CD4-positive, alpha-beta memory T cell (primary cell): ENCODE measurements around the gene PPP1R3D. TPM values are rescaled to one million over a fixed set of nuclear protein-coding genes. Genes with fewer than 3 reads are reported as not detected.

Source experiments
- CTCF ChIA-PET: fragments of 350-600 bp; sonication (Branson Sonifier 250); formaldehyde crosslinking; loops from one replicate; lab custom pipeline; 2021; ENCODE audit warnings: inconsistent platforms; ENCODE audit not compliant: partially characterized antibody; lab: Charles Lee
- POLR2A ChIA-PET: fragments of 350-600 bp; sonication (Branson Sonifier 250); formaldehyde crosslinking; loops from one replicate; lab custom pipeline; 2021; ENCODE audit not compliant: partially characterized antibody; lab: Charles Lee
- DNase-seq, 5 donors: peaks; one replicate each; pipeline versions ENCODE4 v3.0.0 to v3.0.0-alpha.2; 2020 to 2022; ENCODE audit warnings: mixed read lengths in 1 of 5
- H3K27ac ChIP-seq: one replicate; pipeline ENCODE4 v1.7.0; 2013; ENCODE audit warnings: low read depth, low read length
- H3K27me3 ChIP-seq: 2 replicates; pipeline ENCODE4 v1.7.0; 2013; ENCODE audit warnings: mild to moderate bottlenecking, low read length, moderate library complexity; ENCODE audit not compliant: insufficient read depth
- H3K36me3 ChIP-seq: 2 replicates; pipeline ENCODE4 v1.7.0; 2013; ENCODE audit warnings: mild to moderate bottlenecking, low read length, moderate library complexity; ENCODE audit not compliant: insufficient read depth
- H3K4me1 ChIP-seq: 2 replicates; pipeline ENCODE4 v1.7.0; 2013; ENCODE audit warnings: mild to moderate bottlenecking, low read length, moderate library complexity; ENCODE audit not compliant: insufficient read depth
- H3K4me3 ChIP-seq, 2 donors: one replicate each; pipeline ENCODE4 v1.7.0; 2013; ENCODE audit warnings: low read length in 2 of 2, mild to moderate bottlenecking in 1 of 2
- H3K9me3 ChIP-seq, 2 donors: one replicate each; pipeline ENCODE4 v1.7.0; 2013; ENCODE audit warnings: low read length in 2 of 2, control low read depth in 1 of 2; ENCODE audit not compliant: control insufficient read depth in 1 of 2
- H3K27ac Mint-ChIP-seq, 7 donors: one replicate each; pipeline ENCODE4 v1.8.0; 2020 to 2021; ENCODE audit warnings: mixed read lengths in 7 of 7, mild to moderate bottlenecking in 6 of 7, inconsistent platforms in 3 of 7, moderate library complexity in 3 of 7
- H3K27me3 Mint-ChIP-seq, 2 donors: one replicate each; pipeline ENCODE4 v1.8.0; 2020 to 2021; ENCODE audit warnings: mixed read lengths in 2 of 2
- H3K36me3 Mint-ChIP-seq, 2 donors: one replicate each; pipeline ENCODE4 v1.8.0; 2020 to 2021; ENCODE audit warnings: mixed read lengths in 2 of 2, inconsistent platforms in 1 of 2, mild to moderate bottlenecking in 1 of 2
- H3K4me1 Mint-ChIP-seq, 4 donors: one replicate each; pipeline ENCODE4 v1.8.0; 2020 to 2021; ENCODE audit warnings: mixed read lengths in 4 of 4, mild to moderate bottlenecking in 1 of 4
- H3K4me3 Mint-ChIP-seq, 8 donors: one replicate each; pipeline ENCODE4 v1.8.0; 2020 to 2021; ENCODE audit warnings: mixed read lengths in 8 of 8, mild to moderate bottlenecking in 7 of 8, moderate library complexity in 6 of 8, inconsistent platforms in 3 of 8
- H3K9me3 Mint-ChIP-seq, 8 donors: one replicate each; pipeline ENCODE4 v1.8.0; 2020 to 2021; ENCODE audit warnings: mixed read lengths in 8 of 8, mild to moderate bottlenecking in 5 of 8, inconsistent platforms in 3 of 8, moderate library complexity in 1 of 8
- intact Hi-C: fragments of 100-400 bp; cut with micrococcal nuclease; formaldehyde crosslinking; loops from one replicate; pipeline ENCODE4 v1.15.1; 2023
- polyA plus RNA-seq, 2 donors: library from polyadenylated mRNA; unstranded; fragments of 300-500 nt; fragmentation: Illumina TruSeq; gene quantifications; one replicate each; pipeline ENCODE4 v1.2.3, GENCODE V29; 2021
- total RNA-seq, 2 experiments: library from RNA; stranded (reverse); gene quantifications; one replicate each; pipeline ENCODE4 v1.2.3, GENCODE V29; 2021

PPP1R3D gene
- total and polyA plus RNA-seq, 4 experiments from 2014 or later, result 2.2 to 15.0 (median 8.0) TPM

GRCh38 chr20:59942245-59942644, 2.1 kb upstream of the PPP1R3D start:
- H3K4me3 Mint-ChIP-seq, result peak overlapping the region in 5 of 8 donors; percentile 3 to 47 (median 21)
- CTCF ChIA-PET, result interaction anchor here (0.9 kb wide), 1 partner anchor 320 kb away, joined by 3 read pairs; no protein-coding TSS in a partner anchor

GRCh38 chr20:59940956-59941294, 820 bp upstream of the PPP1R3D start:
- H3K9me3 Mint-ChIP-seq, result no peaks in the 10 kb centered on the region
- peaks cover 52% of the 10 kb centered on the region for H3K4me1 ChIP-seq
- peak overlapping the region; percentile 87 to 95 for H3K4me3 ChIP-seq
- POLR2A ChIA-PET, result interaction anchor here (0.7 to 3.3 kb wide), 7 partner anchors 9 to 1288 kb away, joined by 3 to 39 read pairs (median 4); no protein-coding TSS in a partner anchor
- H3K36me3 Mint-ChIP-seq, result peaks cover 20 to 41% of the 10 kb centered on the region in 2 donors
- H3K27me3 Mint-ChIP-seq, result no peaks in the 10 kb centered on the region
- no peaks in the 10 kb centered on the region for H3K9me3 ChIP-seq
- peaks cover 35 to 54% (median 45%) of the 10 kb centered on the region in 4 donors for H3K4me1 Mint-ChIP-seq
- H3K27ac Mint-ChIP-seq, result peak overlapping the region; percentile 93 to 99 (median 97)
- H3K27me3 ChIP-seq, result no peaks in the 10 kb centered on the region
- intact Hi-C loops, result loop anchor here (1.0 to 2.0 kb wide), 2 partner anchors 8 to 116 kb away; no protein-coding TSS in a partner anchor
- CTCF ChIA-PET, result interaction anchor here (1.0 to 2.4 kb wide), 9 partner anchors 8 to 323 kb away, joined by 3 to 19 read pairs (median 4); partner anchors contain the start of gene CDH26
- H3K27ac ChIP-seq, result peak overlapping the region; percentile 87
- H3K36me3 ChIP-seq, result peaks cover 26% of the 10 kb centered on the region
- H3K4me3 Mint-ChIP-seq, result peak overlapping the region; percentile 90 to 99 (median 97)
- no peak for DNase-seq

More at GRCh38 chr20:59942245-59942644, 2.1 kb upstream of the PPP1R3D start:
- H3K27ac ChIP-seq, result no peak overlapping the region
- POLR2A ChIA-PET, result no interaction called here
- H3K4me1 ChIP-seq, result peaks cover 42% of the 10 kb centered on the region
- Mint-ChIP-seq H3K27me3 (no peaks in the 10 kb centered on the region), H3K4me1 (peaks cover 28 to 47% (median 36%) of the 10 kb centered on the region in 4 donors), H3K27ac (peak overlapping the region in 2 of 7 donors; percentile 15 to 93), H3K9me3 (no peaks in the 10 kb centered on the region), H3K36me3 (peaks cover 21 to 46% of the 10 kb centered on the region in 2 donors)
- intact Hi-C loops, result no loop called here
- no peak for DNase-seq
- no peak overlapping the region for H3K4me3 ChIP-seq
- no peaks in the 10 kb centered on the region for H3K9me3 ChIP-seq
- no peaks in the 10 kb centered on the region for H3K27me3 ChIP-seq
- peaks cover 26% of the 10 kb centered on the region for H3K36me3 ChIP-seq

- DNase-seq, result no peak
- Mint-ChIP-seq H3K4me1 (peaks cover 34 to 60% (median 46%) of the 10 kb centered on the region in 4 donors), H3K4me3 (peak overlapping the region; percentile 90 to 99 (median 96)), H3K9me3 (no peaks in the 10 kb centered on the region), H3K36me3 (peaks cover 14 to 36% of the 10 kb centered on the region in 2 donors), H3K27ac (peak overlapping the region; percentile 64 to 93 (median 83)), H3K27me3 (no peaks in the 10 kb centered on the region)
- Histone ChIP-seq H3K4me1 (peaks cover 52% of the 10 kb centered on the region), H3K4me3 (peak overlapping the region; percentile 87 to 95), H3K27me3 (no peaks in the 10 kb centered on the region), H3K36me3 (peaks cover 20% of the 10 kb centered on the region), H3K9me3 (no peaks in the 10 kb centered on the region), H3K27ac (peak overlapping the region; percentile 87)
- intact Hi-C loops, result loop anchor here (1.0 to 2.0 kb wide), 2 partner anchors 9 to 117 kb away; no protein-coding TSS in a partner anchor
- POLR2A ChIA-PET, result interaction anchor here (0.8 to 3.3 kb wide), 7 partner anchors 10 to 1289 kb away, joined by 3 to 39 read pairs (median 4); partner anchors contain the start of gene STX16
- CTCF ChIA-PET, result interaction anchor here (0.6 to 2.4 kb wide), 12 partner anchors 9 to 1289 kb away, joined by 3 to 19 read pairs (median 4); partner anchors contain the start of gene CDH26
These were observed 301 bp downstream of the PPP1R3D start for GRCh38 chr20:59939879-59940128.

GRCh38 chr20:59939052-59939878, 840 bp downstream of the PPP1R3D start:
- Mint-ChIP-seq H3K4me1 (peaks cover 33 to 59% (median 46%) of the 10 kb centered on the region in 4 donors), H3K27ac (peak overlapping the region in 6 of 7 donors; percentile 52 to 89 (median 81)), H3K4me3 (peak overlapping the region; percentile 79 to 99 (median 88)), H3K27me3 (no peaks in the 10 kb centered on the region), H3K9me3 (no peaks in the 10 kb centered on the region), H3K36me3 (peaks cover 9 to 31% of the 10 kb centered on the region in 2 donors)
- Histone ChIP-seq H3K27me3 (no peaks in the 10 kb centered on the region), H3K27ac (peak overlapping the region; percentile 87), H3K4me3 (peak overlapping the region in 1 of 2 donors; percentile 95), H3K36me3 (peaks cover 14% of the 10 kb centered on the region), H3K4me1 (peaks cover 54% of the 10 kb centered on the region), H3K9me3 (no peaks in the 10 kb centered on the region)
- intact Hi-C loops, result no loop called here
- peak in 2 of 5 donors; percentile 2 to 4 for DNase-seq
- ChIA-PET CTCF (interaction anchor here (1.3 to 8.4 kb wide), 8 partner anchors 9 to 324 kb away, joined by 3 to 120 read pairs (median 4); no protein-coding TSS in a partner anchor), POLR2A (interaction anchor here (1.1 to 3.3 kb wide), 5 partner anchors 11 to 1289 kb away, joined by 4 to 39 read pairs (median 4); partner anchors contain the start of gene STX16)

GRCh38 chr20:59938696-59939051, 1.4 kb downstream of the PPP1R3D start:
- ChIA-PET CTCF (interaction anchor here (1.3 to 8.4 kb wide), 3 partner anchors 9 to 324 kb away, joined by 3 to 120 read pairs (median 5); no protein-coding TSS in a partner anchor), POLR2A (interaction anchor here (3.3 kb wide), 1 partner anchor 11 kb away, joined by 39 read pairs; no protein-coding TSS in a partner anchor)
- Histone ChIP-seq H3K9me3 (no peaks in the 10 kb centered on the region), H3K4me3 (no peak overlapping the region), H3K27ac (no peak overlapping the region), H3K36me3 (peaks cover 9% of the 10 kb centered on the region), H3K27me3 (no peaks in the 10 kb centered on the region), H3K4me1 (peaks cover 57% of the 10 kb centered on the region)
- DNase-seq, result no peak
- Mint-ChIP-seq H3K27me3 (no peaks in the 10 kb centered on the region), H3K4me1 (peaks cover 33 to 61% (median 47%) of the 10 kb centered on the region in 4 donors), H3K27ac (peak overlapping the region; percentile 73 to 89 (median 82)), H3K4me3 (peak overlapping the region; percentile 79 to 90 (median 86)), H3K9me3 (no peaks in the 10 kb centered on the region), H3K36me3 (peaks cover 5 to 26% of the 10 kb centered on the region in 2 donors)
- intact Hi-C loops, result no loop called here

- Mint-ChIP-seq H3K4me1 (peaks cover 33 to 61% (median 47%) of the 10 kb centered on the region in 4 donors), H3K9me3 (no peaks in the 10 kb centered on the region), H3K36me3 (peaks cover 5 to 24% of the 10 kb centered on the region in 2 donors), H3K4me3 (peak overlapping the region; percentile 79 to 90 (median 86)), H3K27ac (peak overlapping the region; percentile 73 to 89 (median 82)), H3K27me3 (no peaks in the 10 kb centered on the region)
- ChIA-PET POLR2A (no interaction called here), CTCF (interaction anchor here (8.4 kb wide), 1 partner anchor 10 kb away, joined by 120 read pairs; no protein-coding TSS in a partner anchor)
- Histone ChIP-seq H3K36me3 (peaks cover 6% of the 10 kb centered on the region), H3K4me3 (no peak overlapping the region), H3K9me3 (no peaks in the 10 kb centered on the region), H3K27me3 (no peaks in the 10 kb centered on the region), H3K4me1 (peaks cover 57% of the 10 kb centered on the region), H3K27ac (no peak overlapping the region)
- intact Hi-C loops, result no loop called here
- no peak for DNase-seq
These were observed 1.9 kb downstream of the PPP1R3D start for GRCh38 chr20:59938221-59938620.
